ENCODE data around the gene RAB19.
"Not testable (repeated sequence)": the region's sequence is repeated elsewhere in the genome, so short reads cannot be mapped to it uniquely, and the experiment has no call there.

Gene RAB19

DNA sequence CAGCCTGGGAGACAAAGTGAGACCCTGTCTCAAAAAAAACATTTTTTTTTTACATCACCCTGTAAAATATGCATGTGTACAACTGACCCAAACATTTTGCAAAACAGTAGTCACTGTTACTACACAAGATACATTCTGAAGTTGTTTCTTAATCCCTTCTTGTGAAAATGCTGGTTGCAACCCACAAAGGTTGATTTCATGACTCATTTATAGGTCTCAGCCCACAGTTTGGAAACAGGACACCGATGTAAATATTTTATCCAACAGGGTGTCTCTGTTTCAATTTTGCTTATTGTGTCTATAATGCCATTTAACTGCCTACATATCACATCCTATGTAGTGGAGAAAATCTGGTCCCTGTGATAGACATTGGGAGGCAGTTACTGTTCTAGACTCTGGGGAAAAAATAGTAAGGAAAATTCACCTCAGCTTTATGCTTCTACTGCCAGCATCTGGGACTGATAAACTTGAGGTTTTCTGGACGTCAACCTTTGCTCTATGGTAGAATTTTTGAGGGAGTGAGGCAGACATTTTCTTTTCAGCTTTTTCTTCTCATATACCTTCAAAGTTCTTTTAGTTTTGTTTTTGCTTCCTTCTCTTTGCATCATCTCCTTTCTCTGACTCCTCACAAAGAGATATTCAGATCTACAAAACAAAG, 1.6 kb upstream of the RAB19 start:
- no peak for DNase-seq (ENCODE audit: low read depth in 2 of 2)

DNA sequence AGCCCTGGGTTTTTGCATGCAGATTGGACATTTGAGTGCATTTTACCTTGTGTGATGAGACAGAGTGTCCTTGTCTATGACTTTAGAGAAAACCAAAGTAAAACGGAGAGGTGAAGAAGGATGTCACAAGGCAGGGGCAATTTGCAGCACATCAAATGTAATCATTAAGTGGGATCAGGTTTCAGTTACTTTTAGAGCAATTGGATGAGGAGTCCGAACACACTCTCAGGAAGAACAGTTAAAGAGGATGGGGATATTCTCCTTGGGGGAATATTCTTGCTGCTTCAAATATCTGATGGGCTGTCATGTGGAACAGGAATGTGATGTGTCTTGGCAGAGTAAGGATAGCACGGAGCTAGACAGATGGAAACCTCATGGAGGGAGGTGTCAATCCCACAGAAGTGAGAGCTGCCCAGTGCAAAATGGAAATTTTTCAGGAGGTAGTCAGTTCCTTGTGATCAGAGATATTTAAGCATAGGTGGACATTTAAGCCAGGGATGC, 757 bp downstream of the RAB19 start:
- DNase-seq (ENCODE audit: low read depth in 2 of 2) = no peak

DNA sequence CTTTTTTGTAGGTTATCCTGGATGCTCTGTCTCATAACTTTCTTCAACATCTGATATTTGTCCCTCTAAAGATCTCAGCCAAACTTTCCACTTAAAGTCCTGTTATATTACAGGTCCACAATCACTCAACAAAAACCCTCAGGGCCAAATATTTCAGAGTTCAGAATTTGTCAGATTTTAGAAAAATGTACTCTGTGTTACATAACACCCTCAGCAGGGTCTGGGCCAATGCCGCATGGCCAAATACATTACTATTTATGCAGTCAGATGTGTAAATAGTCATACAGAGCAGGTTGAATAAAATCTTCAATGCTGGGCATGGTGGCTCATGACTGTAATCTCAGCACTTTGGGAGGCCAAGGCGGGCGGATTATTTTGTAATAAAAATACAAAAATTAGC, 11.5 kb downstream of the RAB19 start:
- no peak for DNase-seq (ENCODE audit: low read depth in 2 of 2)

DNA sequence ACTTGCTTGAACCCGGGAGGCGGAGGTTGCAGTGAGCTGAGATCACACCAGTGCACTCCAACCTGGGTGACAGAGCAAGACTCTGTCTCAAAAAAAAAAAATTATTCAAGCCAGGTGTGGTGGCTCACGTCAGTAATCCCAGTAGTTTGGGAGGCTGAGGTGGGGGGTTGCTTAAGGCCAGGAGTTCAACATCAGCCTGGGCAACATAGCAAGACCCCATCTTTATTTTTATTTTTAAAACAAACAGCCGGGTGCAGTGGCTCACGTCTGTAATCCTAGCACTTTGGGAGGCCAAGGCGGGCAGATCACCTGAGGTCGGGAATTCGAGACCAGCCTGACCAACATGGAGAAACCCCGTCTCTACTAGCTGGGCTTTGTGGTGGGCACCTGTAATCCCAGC, 12.0 kb downstream of the RAB19 start:
- DNase-seq (ENCODE audit: low read depth in 2 of 2) = not testable (repeated sequence)

DNA sequence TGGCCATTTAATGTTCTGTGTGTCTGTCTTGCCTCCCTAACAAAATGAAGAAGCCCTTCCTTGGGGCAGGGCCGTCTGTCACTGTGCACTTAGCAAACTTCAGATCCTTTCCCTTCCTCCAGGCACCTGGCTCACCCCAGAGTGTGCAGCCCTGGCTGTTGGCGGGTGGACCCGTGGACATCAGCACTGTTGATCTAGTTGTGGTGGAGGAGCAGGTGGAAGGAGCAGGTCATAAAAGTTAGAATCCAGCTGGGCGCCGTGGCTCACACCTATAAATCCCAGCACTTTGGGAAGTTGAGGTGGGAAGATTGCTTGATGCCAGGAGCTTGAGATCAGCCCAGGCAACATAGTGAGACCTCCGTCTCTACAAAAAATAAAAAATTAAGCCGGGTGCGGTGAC, 12.7 kb downstream of the RAB19 start:
- DNase-seq (ENCODE audit: low read depth in 2 of 2) = no peak

DNA sequence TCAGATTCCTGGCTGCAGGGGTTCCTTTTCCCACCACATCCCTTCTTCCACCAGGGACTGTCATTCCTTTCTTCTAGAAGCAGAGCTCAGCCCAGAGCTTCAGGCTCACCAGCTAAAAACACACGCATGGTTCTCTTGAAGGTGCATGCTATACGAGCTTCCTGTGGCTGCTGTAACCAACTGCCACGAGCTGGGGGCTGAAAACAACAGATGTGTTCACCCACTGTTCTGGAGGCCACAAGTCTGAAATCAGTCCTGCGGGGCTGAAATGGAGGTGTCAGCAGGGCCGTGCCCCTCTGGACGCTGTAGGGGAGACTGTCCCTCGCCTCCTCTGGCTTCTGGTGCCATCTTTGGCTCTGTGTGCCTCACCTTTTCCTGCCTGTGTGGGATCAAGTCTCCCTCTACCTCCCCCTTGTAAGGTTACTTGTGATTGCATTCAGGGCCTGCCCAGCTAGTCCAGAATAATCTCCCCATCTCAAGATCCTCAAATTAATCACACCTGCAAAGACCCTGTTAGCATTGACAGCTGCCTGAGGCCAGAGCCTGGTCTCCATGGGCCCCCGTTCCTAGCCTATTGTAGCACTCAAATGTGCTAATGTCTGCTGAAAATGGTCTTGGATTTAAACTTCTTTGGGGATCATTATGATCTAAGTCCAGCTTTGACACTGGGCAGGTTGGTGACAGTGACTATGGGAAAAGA, 13.7 kb downstream of the RAB19 start:
- DNase-seq (ENCODE audit: low read depth in 2 of 2) = no peak

DNA sequence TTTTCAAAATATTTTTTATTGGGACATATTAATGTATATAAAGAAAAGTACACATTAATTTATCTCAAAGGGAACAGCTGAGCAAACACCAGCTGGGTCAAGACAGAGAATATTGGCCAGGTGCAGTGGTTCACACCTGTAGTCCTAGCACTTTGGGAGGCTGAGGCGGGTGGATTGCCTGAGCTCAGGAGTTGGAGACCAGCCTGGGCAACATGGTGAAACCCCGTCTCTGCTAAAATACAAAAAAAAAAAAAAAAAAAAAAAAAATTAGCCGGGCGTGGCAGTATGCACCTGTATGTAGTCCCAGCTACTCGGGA, 14.3 kb downstream of the RAB19 start:
- DNase-seq (ENCODE audit: low read depth in 2 of 2) = not testable (repeated sequence)

DNA sequence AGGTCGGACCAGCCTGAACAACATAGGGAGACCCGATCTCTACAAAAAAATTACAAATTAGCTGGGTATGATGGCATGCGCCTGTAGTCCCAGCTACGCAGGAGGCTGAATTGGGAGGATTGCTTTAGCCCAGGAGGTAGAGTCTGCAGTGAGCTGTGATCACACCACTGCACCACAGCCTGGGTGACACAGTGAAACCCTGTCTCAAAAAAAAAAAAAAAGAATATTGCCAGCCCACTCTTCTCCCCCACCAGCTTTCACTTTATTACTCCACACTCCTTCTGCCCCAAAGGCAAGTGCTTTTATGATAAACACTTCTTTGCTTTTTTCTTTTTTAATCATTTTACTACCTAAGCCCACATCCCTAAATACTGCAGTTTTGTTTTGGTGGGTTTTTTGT, 14.8 kb downstream of the RAB19 start:
- no peak for DNase-seq (ENCODE audit: low read depth in 2 of 2)

DNA sequence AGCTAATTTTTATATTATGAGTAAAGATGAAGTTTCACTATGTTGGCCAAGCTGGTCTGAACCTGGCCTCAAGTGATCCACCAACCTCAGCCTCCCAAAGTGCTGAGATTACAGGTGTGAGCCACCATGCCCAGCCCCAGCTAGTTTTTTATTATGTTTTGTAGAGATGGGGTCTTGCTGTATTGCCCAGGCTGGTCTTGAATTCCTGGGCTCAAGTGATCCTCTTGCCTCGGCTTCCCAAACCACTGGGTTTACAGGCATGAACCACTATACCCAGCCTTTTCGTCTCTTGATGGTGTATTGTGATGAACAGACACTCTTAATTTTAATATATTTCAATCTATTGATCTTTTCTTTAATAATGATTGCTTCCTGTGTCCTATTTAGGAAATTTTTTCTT, 17.7 kb downstream of the RAB19 start:
- DNase-seq (ENCODE audit: low read depth in 2 of 2) = no peak

DNA sequence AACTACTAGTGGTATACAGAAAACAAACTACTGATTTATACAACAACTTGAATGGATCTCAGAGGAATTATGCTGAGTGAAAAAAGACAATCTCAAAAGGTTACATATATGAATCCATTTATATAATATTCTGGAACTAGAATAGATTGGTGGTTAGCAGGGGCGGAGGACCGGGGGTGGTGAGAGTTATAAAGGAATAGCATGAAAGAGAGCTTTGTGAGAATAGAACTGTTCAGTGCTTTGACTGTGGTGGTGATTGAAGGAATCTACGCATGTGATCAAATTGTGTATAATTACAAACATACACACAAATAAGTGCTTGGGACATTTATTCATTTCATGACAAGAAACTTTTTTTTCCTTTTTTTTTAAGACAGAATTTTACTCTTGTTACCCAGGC, 19.6 kb downstream of the RAB19 start:
- no peak for DNase-seq (ENCODE audit: low read depth in 2 of 2)

DNA sequence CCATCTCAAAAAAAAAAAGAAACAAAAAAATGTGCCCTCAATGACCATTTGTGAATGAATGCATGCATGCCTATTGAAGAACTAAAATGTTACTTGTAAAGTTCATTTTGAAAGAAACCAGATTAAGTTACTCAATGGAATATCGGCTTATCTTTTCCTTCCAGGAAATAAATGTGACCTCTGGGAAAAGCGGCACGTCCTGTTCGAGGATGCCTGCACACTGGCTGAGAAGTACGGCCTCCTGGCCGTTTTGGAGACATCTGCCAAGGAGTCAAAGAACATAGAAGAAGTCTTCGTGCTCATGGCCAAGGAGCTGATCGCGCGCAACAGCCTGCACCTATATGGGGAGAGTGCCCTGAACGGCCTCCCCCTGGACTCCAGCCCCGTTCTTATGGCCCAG, 21.9 kb downstream of the RAB19 start:
- no peak for DNase-seq (ENCODE audit: low read depth in 2 of 2)

DNA sequence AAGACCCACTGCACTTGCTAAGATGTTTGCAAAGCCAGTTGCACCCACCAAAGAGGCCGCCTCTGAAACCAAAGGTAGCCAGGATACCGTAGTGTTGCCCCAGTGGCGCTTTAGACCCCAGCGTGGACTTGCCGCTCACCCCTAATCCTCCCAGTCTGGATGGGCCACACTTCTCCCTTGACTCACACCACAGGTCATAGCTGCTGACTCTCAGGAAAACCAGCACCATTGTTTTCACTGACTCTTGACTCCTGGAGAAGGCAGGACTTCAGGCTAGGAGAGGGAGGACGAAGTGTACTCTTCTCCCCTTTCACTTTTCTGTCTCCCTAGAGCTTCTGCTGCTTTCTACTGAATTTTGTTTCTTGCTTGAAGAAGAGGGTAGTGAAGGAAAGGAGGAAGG, 22.3 kb downstream of the RAB19 start:
- no peak for DNase-seq (ENCODE audit: low read depth in 2 of 2)

DNA sequence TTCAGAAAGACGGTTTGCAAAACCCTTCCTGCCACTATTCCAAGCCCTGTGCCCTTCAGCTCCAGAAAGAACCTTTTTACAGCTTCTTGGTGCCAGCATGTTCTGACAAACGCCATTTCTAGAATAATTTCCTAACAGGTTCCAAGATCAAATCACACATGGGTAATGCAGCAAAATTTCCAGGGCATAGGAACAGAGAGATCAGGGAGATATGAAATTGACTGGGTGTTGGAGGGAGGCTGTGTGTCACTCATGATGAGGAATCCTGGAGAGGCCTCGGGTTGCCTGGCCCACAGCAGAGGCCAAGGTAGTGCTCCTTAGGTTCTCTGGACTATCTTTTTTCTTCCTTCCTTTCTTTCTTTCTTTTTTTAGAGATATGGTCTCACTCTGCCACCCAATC, 29.5 kb downstream of the RAB19 start:
- DNase-seq (ENCODE audit: low read depth in 2 of 2) = no peak

DNA sequence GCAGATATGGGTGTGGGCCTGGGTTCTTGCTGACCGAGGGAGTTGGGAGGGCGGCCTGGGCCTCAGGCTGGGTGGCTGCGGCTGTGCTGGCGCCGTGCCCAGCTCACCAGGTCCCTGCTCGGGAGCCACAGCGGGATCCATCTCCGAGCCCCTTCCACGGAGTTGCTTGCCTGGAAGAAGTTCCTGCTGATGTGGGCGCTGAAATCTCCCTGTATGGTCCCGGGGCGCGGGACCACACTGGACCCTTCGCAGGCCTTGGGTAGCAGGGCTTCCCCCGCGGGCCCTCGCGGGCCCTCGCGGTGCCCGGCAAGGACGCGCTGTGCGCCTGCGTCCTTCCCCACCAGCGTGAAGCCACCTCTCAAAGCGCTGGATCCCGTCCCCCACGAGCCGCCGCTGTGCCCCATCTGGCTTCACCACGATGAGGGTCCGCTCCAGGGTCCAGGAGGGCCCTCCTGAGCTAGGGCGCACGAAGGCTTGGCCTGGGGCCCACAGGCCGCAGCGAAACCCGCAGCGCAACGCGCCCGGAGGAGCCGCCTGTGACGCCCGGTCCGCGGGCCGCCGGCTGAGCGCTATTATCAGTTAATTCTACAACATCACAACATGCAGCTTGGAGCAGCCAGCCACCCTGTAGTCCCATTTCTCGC, 31.5 kb downstream of the RAB19 start:
- DNase-seq (ENCODE audit: low read depth in 2 of 2) = no peak

DNA sequence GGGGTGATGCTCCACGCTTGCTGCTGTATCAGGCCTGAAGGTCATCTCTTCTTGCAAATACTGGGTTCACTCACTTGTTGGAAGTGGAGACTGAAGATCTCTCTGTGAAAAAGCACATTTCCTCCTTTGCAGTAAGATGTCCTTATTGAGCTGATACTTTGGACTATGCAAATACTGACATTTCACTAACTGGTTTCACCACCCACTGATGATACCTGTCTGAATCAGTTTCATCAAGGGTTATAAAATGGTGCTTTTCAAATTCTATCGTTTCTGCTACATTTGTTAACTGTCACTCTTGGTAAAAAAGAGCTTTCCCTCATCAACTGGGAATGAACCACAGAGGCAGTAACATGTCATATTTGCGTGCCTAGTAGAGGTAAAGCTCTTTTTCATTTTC, 35.5 kb downstream of the RAB19 start:
- no peak for DNase-seq (ENCODE audit: low read depth in 2 of 2)

DNA sequence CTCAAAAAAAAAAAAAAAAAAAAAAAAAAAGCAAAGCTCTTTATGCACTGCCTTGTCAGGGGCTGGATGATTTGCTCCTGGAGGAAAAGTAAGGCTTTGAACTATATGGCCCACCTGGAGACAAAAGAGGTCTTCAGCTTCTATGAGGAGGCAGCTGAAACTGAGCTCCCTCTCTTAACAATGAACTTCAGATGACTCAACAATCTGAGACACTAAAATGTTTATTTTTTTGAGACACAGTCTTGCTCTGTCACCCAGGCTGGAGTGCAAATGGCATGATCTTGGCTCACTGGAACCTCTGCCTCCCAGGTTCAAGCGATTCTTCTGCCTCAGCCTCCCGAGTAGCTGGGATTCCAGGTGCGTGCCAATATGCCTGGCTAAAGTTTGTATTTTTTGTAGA, 36.7 kb downstream of the RAB19 start:
- no peak for DNase-seq (ENCODE audit: low read depth in 2 of 2)

DNA sequence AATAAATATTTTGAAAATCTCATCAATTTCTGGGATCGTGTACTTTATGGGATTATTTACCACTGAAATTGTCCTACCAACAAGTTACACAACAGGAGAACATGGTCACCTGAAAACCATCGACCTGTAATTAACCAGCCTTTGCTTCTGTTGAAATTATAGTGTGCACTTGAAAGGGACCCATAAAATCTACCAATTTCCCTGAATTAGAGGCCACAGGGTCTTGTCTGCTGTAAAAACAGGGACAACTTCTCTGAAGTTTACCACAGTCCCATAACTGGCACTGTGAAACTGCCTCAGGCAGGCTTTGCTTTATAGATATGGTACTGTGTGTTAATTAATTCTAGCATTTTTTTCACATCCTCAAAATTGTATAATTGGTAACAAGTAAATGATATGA, 37.7 kb downstream of the RAB19 start:
- no peak for DNase-seq (ENCODE audit: low read depth in 2 of 2)

DNA sequence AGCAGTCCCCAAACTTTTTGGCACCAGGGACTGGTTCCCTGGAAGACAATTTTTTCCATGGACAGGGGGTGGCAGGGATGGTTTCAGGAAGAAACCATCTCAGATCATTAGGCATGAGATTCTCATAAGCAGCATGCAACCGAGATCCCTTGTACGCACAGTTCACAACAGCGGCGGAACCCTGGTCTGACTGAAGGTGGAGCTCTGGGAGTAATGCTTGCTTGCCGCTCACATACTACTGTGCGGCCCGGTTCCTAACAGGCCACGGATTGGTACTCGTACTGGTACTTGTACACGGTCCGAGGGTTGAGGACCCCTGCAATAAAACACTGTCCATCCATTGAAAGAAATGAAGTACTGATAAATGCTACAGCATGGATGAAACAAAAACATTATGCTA, 42.6 kb downstream of the RAB19 start:
- DNase-seq (ENCODE audit: low read depth in 2 of 2) = no peak

DNA sequence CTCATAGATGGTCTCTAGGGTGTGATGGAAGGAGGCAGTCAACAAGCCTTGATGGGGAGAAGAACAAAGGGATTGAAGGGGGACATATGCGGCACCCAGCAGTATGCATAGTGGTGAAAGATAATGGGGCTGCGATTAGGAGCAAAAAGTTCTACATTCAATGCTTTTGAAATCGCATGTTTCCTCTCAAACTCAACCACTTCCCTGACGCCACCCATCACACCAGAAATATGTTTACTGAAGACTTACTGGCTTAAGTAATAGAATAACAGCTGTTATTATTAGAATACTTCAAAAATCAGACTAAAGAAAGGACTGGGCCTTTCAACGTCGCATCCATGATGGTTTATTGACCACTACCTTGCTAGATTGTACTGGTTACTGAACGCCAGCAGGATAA, 44.0 kb downstream of the RAB19 start:
- no peak for DNase-seq (ENCODE audit: low read depth in 2 of 2)

DNA sequence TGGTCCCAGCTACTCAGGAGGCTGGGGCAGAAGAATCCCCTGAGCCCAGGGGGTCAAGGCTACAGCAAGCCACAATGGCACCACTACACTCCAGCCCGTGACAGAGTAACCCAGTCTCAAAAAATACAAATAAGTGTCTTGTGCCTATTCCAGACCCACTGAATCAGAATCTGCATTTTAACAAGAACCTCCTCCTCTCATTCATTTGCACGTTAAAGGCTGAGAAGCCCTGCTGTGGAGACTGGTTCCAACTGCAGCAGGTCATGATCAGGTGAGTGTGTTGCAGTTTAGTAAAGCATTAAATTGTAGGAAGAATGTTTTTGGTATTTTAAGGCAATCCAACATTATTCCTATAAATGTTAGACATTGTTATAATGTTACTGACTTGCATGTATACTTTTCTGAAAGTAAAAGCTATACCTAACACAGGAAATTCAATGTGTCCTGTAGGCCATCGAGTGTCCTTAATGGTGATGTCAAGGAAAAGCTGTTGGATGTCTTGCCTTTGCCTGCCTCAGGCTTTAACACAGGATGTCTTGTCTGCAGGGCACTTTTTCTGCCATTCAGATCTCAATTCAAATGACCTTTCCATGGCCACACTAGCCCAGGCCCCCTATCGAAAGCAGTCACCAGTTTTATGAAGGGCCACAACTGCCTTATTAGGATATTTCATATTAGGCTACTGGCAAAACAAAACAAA, 45.1 kb downstream of the RAB19 start:
- no peak for DNase-seq (ENCODE audit: low read depth in 2 of 2)

DNA sequence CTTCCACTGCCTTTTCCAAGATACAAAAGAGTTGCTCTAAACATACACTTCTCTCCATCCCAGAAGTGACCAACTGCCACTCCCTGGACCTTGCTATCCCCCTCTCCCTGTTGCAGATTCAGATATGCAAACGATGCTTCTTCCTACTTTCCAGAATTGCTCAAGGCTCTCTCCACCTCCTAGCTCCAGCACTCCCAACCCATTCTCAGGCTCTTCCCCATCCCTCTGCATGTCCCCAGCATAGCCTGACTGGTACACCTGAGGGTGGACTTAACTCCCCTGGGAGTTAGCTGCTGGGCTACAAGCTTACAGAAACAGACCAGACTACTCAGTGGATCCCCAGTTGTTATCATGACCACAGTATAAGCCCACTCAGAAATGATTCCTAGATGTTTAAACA, 47.9 kb downstream of the RAB19 start:
- no peak for DNase-seq (ENCODE audit: low read depth in 2 of 2)

DNA sequence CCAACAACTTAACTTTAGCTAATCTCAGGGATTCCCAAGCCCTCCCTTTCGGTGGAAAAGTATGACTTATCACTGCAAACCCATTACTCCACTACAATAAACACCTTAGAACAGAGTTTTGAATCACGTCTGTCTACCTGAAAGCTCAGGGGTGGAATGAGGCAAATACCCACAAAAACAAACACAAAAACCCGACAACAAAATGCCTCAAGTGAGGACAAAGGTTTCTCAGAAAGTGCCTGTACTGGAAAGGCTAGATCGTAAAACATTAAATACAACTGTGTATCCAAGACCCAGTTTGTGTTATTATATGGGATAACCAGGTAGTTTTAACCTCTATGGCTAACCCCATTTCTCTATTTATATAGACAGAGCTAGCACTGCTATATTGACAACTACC, 49.4 kb downstream of the RAB19 start:
- no peak for DNase-seq (ENCODE audit: low read depth in 2 of 2)
